NCI-H1436 treated with DMSO at 0.1 percent for 48 hours (cell line): Measurements from ENCODE around the gene SLC2A8.

Source experiments
- DNase-seq: peaks from one replicate; lab custom pipeline; 2025; lab: John Stamatoyannopoulos, UW

The SLC2A8 gene

GRCh38 chr9:127382541-127382940, 14.4 kb upstream of the SLC2A8 start:
- DNase-seq = no peak

GRCh38 chr9:127384016-127384730, 12.8 kb upstream of the SLC2A8 start:
- DNase-seq = no peak

- DNase-seq = no peak
Measured at GRCh38 chr9:127384901-127385300, 12.1 kb upstream of the SLC2A8 start.

- DNase-seq = no peak
Measured at GRCh38 chr9:127386249-127386648, 10.7 kb upstream of the SLC2A8 start.

GRCh38 chr9:127386981-127387380, 10.0 kb upstream of the SLC2A8 start:
- no peak for DNase-seq

- no peak for DNase-seq
Measured at GRCh38 chr9:127388037-127388855, 8.7 kb upstream of the SLC2A8 start.

GRCh38 chr9:127388856-127389238, 8.1 kb upstream of the SLC2A8 start:
- DNase-seq = no peak

GRCh38 chr9:127389381-127390247, 7.4 kb upstream of the SLC2A8 start:
- no peak for DNase-seq

GRCh38 chr9:127390248-127390545, 6.8 kb upstream of the SLC2A8 start:
- DNase-seq = no peak

GRCh38 chr9:127390563-127390962, 6.4 kb upstream of the SLC2A8 start:
- DNase-seq = no peak

- DNase-seq = no peak
Measured at GRCh38 chr9:127392166-127392565, 4.8 kb upstream of the SLC2A8 start.

- DNase-seq = no peak
Measured at GRCh38 chr9:127392976-127393375, 4.0 kb upstream of the SLC2A8 start.

GRCh38 chr9:127393645-127394044, 3.3 kb upstream of the SLC2A8 start:
- DNase-seq = no peak

- no peak for DNase-seq
Measured at GRCh38 chr9:127395497-127396252, 1.3 kb upstream of the SLC2A8 start.

- DNase-seq = no peak
Measured at GRCh38 chr9:127396253-127396807, 639 bp upstream of the SLC2A8 start.

- DNase-seq = no peak
Measured at GRCh38 chr9:127397646-127398274, 791 bp downstream of the SLC2A8 start.

- no peak for DNase-seq
Measured at GRCh38 chr9:127398275-127398647, 1.3 kb downstream of the SLC2A8 start.

- no peak for DNase-seq
Measured at GRCh38 chr9:127398715-127399400, 1.9 kb downstream of the SLC2A8 start.

GRCh38 chr9:127399736-127400269, 2.8 kb downstream of the SLC2A8 start:
- no peak for DNase-seq

- DNase-seq = no peak
Measured at GRCh38 chr9:127402401-127403090, 5.6 kb downstream of the SLC2A8 start.
